Esophagus (tissue), 2 donors: ENCODE data around the gene GNA12. TPM values are rescaled to one million over a fixed set of nuclear protein-coding genes. Genes with fewer than 3 reads are reported as not detected.

Source experiments
- H3K27ac ChIP-seq, 2 donors: one replicate each; pipeline ENCODE4 v1.5.1; 2013; ENCODE audit warnings: low read depth in 2 of 2, mild to moderate bottlenecking in 2 of 2, inconsistent platforms in 1 of 2, low read length in 1 of 2, moderate library complexity in 1 of 2
- H3K27me3 ChIP-seq, 2 donors: one replicate each; pipeline ENCODE4 v1.6.1; 2013; ENCODE audit warnings: low read length in 2 of 2, control low read depth in 1 of 2, mild to moderate bottlenecking in 1 of 2; ENCODE audit not compliant: insufficient read depth in 2 of 2, control insufficient read depth in 1 of 2
- H3K36me3 ChIP-seq, 2 donors: one replicate each; pipeline ENCODE4 v1.6.1; 2013; ENCODE audit warnings: low read length in 1 of 2; ENCODE audit not compliant: control insufficient read depth in 2 of 2, insufficient read depth in 2 of 2
- H3K4me1 ChIP-seq, 2 donors: one replicate each; pipeline ENCODE4 v1.6.1; 2013; ENCODE audit warnings: low read length in 1 of 2; ENCODE audit not compliant: control insufficient read depth in 2 of 2, insufficient read depth in 2 of 2
- H3K4me3 ChIP-seq, 2 donors: one replicate each; pipeline ENCODE4 v1.5.1; 2013; ENCODE audit warnings: low read length in 2 of 2, mild to moderate bottlenecking in 2 of 2, low read depth in 1 of 2, moderate library complexity in 1 of 2
- H3K9me3 ChIP-seq, 2 donors: one replicate each; pipeline ENCODE4 v1.6.1; 2013; ENCODE audit warnings: mild to moderate bottlenecking in 2 of 2, low read depth in 1 of 2, low read length in 1 of 2, moderate library complexity in 1 of 2; ENCODE audit not compliant: control insufficient read depth in 2 of 2, insufficient read depth in 1 of 2
- WGBS, 2 donors: extraction: QIAGEN DNeasy Blood & Tissue Kit; methylation state at CpG; one replicate each; pipeline ENCODE4 v1.1.7; 2013; 5-methylcytosine and 5-hydroxymethylcytosine counted together
- polyA plus RNA-seq, 2 donors: library from polyadenylated mRNA; stranded (reverse); fragments of 200-250 nt; gene quantifications; one replicate each; pipeline ENCODE4 v1.2.3, GENCODE V29; 2013
- donor health status: healthy with polysubstance abuse.
- donor health status: Bipolar disorder and iron deficiency.

Gene GNA12
- polyA plus RNA-seq, 2 donors: 2.1 to 5.2 TPM

DNA sequence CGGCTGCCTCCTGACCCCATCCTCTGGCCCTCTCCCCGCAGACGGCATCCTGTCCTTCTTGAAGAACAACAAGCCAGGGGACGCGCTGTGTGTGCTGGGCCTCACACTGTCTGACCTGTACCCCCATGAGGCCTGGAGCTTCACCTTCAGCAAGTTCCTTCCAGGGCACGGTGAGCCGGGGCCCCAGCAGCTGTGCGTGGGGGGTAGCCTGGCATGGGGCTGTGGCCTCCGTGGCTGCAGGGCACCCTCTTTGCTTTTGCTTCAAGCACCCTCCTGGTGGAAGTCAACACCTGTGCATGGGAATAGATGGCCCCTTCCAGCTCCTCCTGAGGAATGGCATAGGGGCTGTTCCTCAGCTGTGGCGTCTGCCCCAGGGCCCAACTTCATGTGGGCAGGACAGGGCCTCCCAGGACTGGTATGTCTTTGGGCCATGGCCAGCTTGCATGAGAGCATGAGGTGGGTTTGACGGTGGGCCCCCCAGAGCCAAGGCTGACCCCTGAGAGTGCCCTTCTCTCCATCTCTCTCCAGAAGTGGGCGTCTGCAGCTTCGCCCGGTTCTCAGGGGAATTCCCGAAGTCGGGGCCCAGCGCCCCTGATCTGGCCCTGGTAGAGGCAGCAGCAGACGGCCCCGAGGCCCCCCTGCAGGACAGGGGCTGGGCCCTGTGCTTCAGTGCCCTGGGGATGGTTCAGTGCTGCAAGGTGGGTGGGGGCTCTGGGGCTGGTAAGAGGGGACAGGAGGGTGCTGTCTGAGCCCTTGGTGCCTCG is 135.4 kb downstream of the GNA12 start:
- Histone ChIP-seq H3K4me1 (peaks cover 0 to 4% of the 10 kb centered on the region in 2 donors), H3K36me3 (peaks cover 0 to 3% of the 10 kb centered on the region in 2 donors), H3K27me3 (no peaks in the 10 kb centered on the region), H3K9me3 (no peaks in the 10 kb centered on the region), H3K27ac (no peak overlapping the region), H3K4me3 (no peak overlapping the region)
- 85 to 87% methylated on average over 20 of the region's 20 CpGs for WGBS, 2 donors

DNA sequence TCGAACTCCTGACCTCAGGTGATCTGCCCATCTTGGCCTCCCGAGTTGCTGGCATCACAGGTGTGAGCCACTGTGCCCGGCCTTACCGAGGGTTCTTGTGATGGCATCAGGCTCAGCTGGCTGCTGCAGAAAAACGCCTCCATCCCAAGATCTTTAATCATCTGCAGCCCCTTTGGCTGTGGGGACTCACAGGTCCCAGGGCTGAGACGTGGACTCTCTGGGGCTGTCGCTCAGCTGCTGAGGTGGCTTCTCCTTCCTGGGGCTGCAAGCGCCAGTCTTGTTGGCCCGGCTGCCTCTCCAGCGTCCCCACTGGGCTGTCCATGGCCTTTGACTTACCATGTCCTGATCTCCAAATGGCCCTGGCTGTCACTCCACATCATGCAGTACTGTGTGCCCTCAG is 136.1 kb downstream of the GNA12 start:
- no peaks in the 10 kb centered on the region for H3K9me3 ChIP-seq
- no peak overlapping the region for H3K4me3 ChIP-seq
- H3K4me1 ChIP-seq: peaks cover 0 to 4% of the 10 kb centered on the region in 2 donors
- no peaks in the 10 kb centered on the region for H3K27me3 ChIP-seq
- WGBS, 2 donors: 92 to 95% methylated on average over 10 of the region's 10 CpGs
- no peak overlapping the region for H3K27ac ChIP-seq
- H3K36me3 ChIP-seq: peaks cover 0 to 3% of the 10 kb centered on the region in 2 donors

GRCh38 chr7:2707481-2707880 is 136.6 kb downstream of the GNA12 start:
- Histone ChIP-seq H3K4me3 (no peak overlapping the region), H3K36me3 (peaks cover 0 to 3% of the 10 kb centered on the region in 2 donors), H3K27me3 (no peaks in the 10 kb centered on the region), H3K9me3 (no peaks in the 10 kb centered on the region), H3K27ac (no peak overlapping the region), H3K4me1 (peaks cover 0 to 4% of the 10 kb centered on the region in 2 donors)
- 80 to 85% methylated on average over 8 of the region's 8 CpGs for WGBS, 2 donors

DNA sequence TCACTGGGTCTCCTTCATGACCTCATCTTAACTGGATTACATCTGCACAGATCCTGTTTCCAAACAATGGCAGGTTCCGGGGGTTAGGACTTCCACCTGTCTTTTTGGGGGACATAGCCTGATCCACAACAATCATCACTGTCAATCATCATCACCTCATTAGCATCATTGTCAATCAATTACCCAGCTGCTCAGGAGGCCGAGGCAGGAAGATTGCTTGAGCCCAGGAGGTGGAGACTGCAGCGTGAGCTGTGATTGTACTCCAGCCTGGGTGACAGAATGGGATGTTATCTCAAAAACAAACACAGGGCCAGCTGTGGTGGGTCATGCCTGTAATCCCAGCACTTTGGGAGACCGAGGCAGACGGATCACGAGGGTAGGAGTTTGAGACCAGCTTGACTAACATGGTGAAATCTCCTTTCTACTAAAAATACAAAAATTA is 137.4 kb downstream of the GNA12 start:
- no peak overlapping the region for H3K4me3 ChIP-seq
- peaks cover 0 to 3% of the 10 kb centered on the region in 2 donors for H3K36me3 ChIP-seq
- H3K27ac ChIP-seq: no peak overlapping the region
- WGBS, 2 donors: 62 to 74% methylated on average over 6 of the region's 6 CpGs
- H3K27me3 ChIP-seq: no peaks in the 10 kb centered on the region
- no peaks in the 10 kb centered on the region for H3K9me3 ChIP-seq
- peaks cover 0 to 4% of the 10 kb centered on the region in 2 donors for H3K4me1 ChIP-seq

DNA sequence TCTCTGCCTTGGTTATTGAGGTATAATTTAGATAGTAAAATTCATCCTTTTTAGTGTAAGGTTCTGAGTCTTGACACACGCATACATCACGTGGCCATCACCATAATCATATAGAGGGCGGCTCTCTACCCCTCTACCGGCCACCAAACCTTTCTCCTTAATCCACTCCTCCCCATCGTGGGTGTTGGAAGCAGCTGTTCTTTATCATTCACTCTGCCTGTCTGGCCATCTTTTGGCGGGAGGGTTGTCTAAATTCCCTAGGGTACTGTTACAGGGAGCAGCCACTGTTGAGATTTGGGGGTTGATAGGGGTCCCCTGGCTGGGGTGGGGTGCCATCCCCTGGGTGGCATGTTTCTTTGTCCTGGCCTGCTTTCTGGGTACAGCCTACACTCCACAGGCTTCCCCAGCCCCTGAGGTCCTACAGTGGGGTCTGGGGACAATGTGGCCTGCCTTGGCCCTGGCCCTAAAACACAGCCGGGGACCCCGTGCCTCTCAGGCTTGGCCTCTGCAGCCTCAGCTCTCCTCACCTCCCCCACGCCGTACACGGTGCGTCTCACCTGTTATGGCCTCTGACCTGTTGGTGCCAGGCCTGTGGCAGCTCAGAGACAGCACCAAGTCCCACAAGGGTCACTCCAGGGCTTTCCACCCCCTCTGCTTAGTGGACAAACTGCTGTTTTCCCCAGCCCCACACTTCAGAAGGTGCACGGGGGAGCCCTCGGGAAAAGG is 138.6 kb downstream of the GNA12 start:
- Histone ChIP-seq H3K27me3 (no peaks in the 10 kb centered on the region), H3K36me3 (no peaks in the 10 kb centered on the region), H3K4me3 (no peak overlapping the region), H3K27ac (no peak overlapping the region), H3K9me3 (no peaks in the 10 kb centered on the region), H3K4me1 (peaks cover 0 to 4% of the 10 kb centered on the region in 2 donors)
- WGBS, 2 donors: 86 to 90% methylated on average over 14 of the region's 14 CpGs

DNA sequence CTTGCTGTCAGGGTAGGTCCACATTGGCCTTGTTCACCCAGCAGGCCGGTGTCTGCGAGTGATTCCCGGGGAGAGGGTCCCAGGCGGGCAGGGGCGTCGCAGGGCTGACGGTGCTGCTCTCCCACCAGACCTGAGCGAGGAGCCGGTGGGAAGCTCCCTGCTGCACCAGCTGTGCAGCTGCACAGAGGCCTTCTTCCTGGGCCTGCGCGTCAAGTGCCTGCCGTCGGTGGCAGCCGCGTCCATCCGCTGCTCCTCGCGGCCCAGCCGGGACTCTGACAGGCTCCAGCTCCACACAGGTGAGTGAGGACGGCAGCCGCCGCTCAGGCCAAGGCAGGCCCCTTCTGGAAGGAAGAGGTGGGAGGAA is 141.5 kb downstream of the GNA12 start:
- Histone ChIP-seq H3K27ac (no peak overlapping the region), H3K9me3 (no peaks in the 10 kb centered on the region), H3K4me1 (peaks cover 0 to 3% of the 10 kb centered on the region in 2 donors), H3K4me3 (no peak overlapping the region), H3K36me3 (no peaks in the 10 kb centered on the region), H3K27me3 (no peaks in the 10 kb centered on the region)
- 87 to 89% methylated on average over 22 of the region's 22 CpGs for WGBS, 2 donors

DNA sequence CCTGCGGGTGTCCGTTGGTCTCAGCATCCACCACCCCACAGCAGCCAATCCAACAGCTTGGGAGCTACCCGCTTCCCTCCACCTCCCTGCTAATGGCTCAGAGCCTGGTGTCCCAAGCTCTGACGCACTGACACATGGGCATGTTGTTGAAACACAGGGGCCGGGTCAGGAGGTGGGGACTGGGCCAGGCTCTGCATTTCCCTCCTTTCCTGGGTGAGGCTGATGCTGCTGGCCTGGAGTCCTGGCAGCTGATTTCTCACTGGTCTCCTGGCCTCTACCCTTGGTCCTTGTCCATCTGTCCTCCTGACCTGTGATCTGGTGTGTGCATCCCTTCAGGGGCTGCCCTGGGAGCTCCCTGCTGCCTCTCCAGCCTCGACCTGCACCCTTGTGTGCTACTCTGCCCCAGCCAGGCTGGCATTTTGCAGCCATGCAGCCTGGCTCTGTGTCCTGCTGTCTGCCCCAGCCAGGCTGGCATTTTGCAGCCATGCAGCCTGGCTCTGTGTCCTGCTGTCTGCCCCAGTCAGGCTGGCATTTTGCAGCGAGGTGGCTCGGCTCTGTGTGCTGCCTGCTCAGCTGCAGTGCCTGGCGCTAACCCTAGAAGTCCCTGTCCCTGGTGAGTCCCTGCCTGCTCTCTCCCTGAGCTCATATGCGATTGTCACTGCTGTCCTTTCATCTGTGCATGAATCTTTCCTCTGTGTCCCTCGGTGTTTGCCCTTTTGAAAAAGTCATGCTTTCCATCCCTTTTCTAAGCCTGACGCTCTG is 142.1 kb downstream of the GNA12 start:
- H3K36me3 ChIP-seq: no peaks in the 10 kb centered on the region
- no peaks in the 10 kb centered on the region for H3K27me3 ChIP-seq
- WGBS, 2 donors: 58 to 64% methylated on average over 12 of the region's 12 CpGs
- peaks cover 0 to 3% of the 10 kb centered on the region in 2 donors for H3K4me1 ChIP-seq
- no peak overlapping the region for H3K4me3 ChIP-seq
- no peaks in the 10 kb centered on the region for H3K9me3 ChIP-seq
- H3K27ac ChIP-seq: no peak overlapping the region

DNA sequence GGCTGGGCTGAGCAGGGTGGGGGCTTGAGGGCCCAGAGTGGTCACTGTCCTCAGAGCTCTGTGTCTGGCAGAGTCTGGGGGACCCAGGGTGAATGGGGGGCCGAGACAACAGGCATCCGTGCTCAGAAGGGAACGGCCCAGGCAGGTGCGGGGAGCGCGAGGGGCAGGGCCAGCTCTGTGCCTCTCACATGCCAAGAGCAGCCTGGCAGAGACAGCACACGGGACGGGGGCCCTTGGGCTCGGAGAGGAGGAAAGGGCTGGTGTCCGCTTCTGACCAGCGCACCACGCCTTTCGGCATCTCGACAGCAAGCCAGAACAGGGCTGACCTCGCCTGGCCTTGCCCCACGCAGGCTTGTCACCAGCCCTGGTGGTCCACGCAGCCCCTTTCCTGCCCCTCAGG is 142.7 kb downstream of the GNA12 start:
- no peak overlapping the region for H3K4me3 ChIP-seq
- no peaks in the 10 kb centered on the region for H3K27me3 ChIP-seq

DNA sequence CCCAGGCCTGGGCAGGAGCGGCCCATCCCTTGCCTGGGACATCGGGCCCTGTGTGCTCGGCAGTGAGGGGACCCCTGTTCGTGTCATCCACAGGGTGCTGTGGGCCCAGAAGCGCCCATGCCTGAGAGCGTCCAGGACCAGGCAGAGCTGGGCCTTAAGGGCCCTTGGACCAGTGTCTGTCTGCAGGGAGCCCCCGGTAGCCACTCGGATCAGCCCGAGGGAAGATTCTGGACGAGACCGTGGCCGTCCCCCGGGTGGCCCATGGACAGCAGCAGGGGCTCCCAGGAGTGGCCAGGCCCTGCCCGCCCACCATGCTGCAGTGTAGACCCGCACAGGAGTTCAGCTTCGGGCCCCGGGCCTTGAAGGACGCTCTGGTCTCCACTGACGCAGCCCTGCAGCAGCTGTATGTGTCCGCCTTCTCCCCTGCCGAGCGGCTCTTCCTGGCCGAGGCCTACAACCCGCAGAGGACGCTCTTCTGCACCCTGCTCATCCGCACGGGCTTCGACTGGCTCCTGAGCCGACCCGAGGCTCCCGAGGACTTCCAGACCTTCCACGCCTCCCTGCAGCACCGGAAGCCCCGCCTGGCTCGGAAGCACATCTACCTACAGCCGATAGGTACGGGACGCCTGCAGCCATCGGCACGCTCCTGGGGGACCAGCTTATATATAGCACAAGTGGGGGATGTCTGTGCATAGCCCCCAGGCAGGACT is 143.8 kb downstream of the GNA12 start:
- Histone ChIP-seq H3K4me3 (no peak overlapping the region), H3K36me3 (no peaks in the 10 kb centered on the region), H3K9me3 (no peaks in the 10 kb centered on the region), H3K27ac (no peak overlapping the region), H3K4me1 (peaks cover 0 to 3% of the 10 kb centered on the region in 2 donors), H3K27me3 (no peaks in the 10 kb centered on the region)
- WGBS, 2 donors: 92 to 93% methylated on average over 40 of the region's 40 CpGs

More for the DNA sequence above, 142.7 kb downstream of the GNA12 start:
- WGBS, 2 donors: 81 to 89% methylated on average over 17 of the region's 17 CpGs
- peaks cover 0 to 3% of the 10 kb centered on the region in 2 donors for H3K4me1 ChIP-seq
- H3K27ac ChIP-seq: no peak overlapping the region
- no peaks in the 10 kb centered on the region for H3K9me3 ChIP-seq
- H3K36me3 ChIP-seq: no peaks in the 10 kb centered on the region
